Upper lobe of left lung (tissue), 6 donors: Measurements from ENCODE around the gene OR5H14. TPM values are rescaled to one million over a fixed set of nuclear protein-coding genes. Genes with fewer than 3 reads are reported as not detected.
A peak's percentile ranks its signal among the peaks of the same experiment; 100 is the strongest.
"Not testable (repeated sequence)": the region's sequence is repeated elsewhere in the genome, so short reads cannot be mapped to it uniquely, and the experiment has no call there.

Experiments used
- ATAC-seq, 2 donors: fragments of 200-7000 bp; cut with Tn5 transposase; one replicate each; pipeline ENCODE4 v1.9.1; 2022; ENCODE audit warnings: mild to moderate bottlenecking in 2 of 2, moderate library complexity in 2 of 2; ENCODE audit not compliant: low FRiP score in 2 of 2
- DNase-seq, 2 donors: peaks; one replicate each; pipeline ENCODE4 v3.0.0-alpha.2; 2019 to 2020
- H3K27ac ChIP-seq, 4 donors: fragments of 200-600 bp; sonication (generic); one replicate each; pipeline ENCODE4 v1.5.1; 2016 to 2019
- H3K27me3 ChIP-seq, 4 donors: fragments of 200-600 bp; sonication (generic); one replicate each; pipeline ENCODE4 v1.5.1; 2017 to 2019
- H3K36me3 ChIP-seq, 4 donors: fragments of 200-600 bp; sonication (generic); one replicate each; pipeline ENCODE4 v1.5.1; 2016 to 2019
- H3K4me1 ChIP-seq, 4 donors: fragments of 200-600 bp; sonication (generic); one replicate each; pipeline ENCODE4 v1.5.1; 2018 to 2019
- H3K4me3 ChIP-seq, 4 donors: fragments of 200-600 bp; sonication (generic); one replicate each; pipeline ENCODE4 v1.5.1; 2017 to 2019; ENCODE audit warnings: mild to moderate bottlenecking in 2 of 4, moderate library complexity in 1 of 4
- H3K9me3 ChIP-seq, 4 donors: fragments of 200-600 bp; sonication (generic); one replicate each; pipeline ENCODE4 v1.5.1; 2018 to 2019
- EP300 ChIP-seq, 4 donors: sonication (generic); formaldehyde crosslinking; IDR thresholded peaks; one replicate each; pipeline ENCODE4 v1.5.1; 2017; ENCODE audit warnings: antibody characterized with exemption in 4 of 4, control low read depth in 2 of 4
- POLR2A ChIP-seq, 4 donors: fragments of 450-650 bp; IDR thresholded peaks; one replicate each; pipeline ENCODE4 v1.5.1; 2016 to 2017; ENCODE audit warnings: antibody characterized with exemption in 4 of 4, mild to moderate bottlenecking in 2 of 4
- POLR2AphosphoS5 ChIP-seq, 2 donors: sonication (generic); formaldehyde crosslinking; IDR thresholded peaks; one replicate each; pipeline ENCODE4 v1.5.1; 2017; ENCODE audit warnings: antibody characterized with exemption in 2 of 2
- WGBS, 2 donors: methylation state at CpG; one replicate each; pipeline ENCODE4 v1.1.5; 2017 to 2018; 5-methylcytosine and 5-hydroxymethylcytosine counted together
- total RNA-seq, 6 donors: library from RNA; depleted of rRNA in 4 of 6; stranded (reverse); fragments of >200 nt in 4 of 6; gene quantifications; one replicate each; pipeline versions ENCODE4 v1.1.0 to v1.2.1, GENCODE V29; 2016 to 2021
- TF ChIP-seq, protein P1 (sequence below), 6 experiments: fragments of 450-650 bp in 4 of 6; fragments of 200-600 bp in 2 of 6; sonication (generic) in 2 of 6; IDR thresholded peaks; one replicate each; pipeline ENCODE4 v1.5.1; 2016 to 2019; ENCODE audit warnings: antibody characterized with exemption in 6 of 6
- donor health status: DM: no; HTN: no; CAD: no; lungs with moderate emphysema.
- donor health status: DM: no; HTN: yes; CAD: no; lungs with severe emphysema.

OR5H14 gene
- total RNA-seq, 6 donors from 2014 or later, result not detected

DNA sequence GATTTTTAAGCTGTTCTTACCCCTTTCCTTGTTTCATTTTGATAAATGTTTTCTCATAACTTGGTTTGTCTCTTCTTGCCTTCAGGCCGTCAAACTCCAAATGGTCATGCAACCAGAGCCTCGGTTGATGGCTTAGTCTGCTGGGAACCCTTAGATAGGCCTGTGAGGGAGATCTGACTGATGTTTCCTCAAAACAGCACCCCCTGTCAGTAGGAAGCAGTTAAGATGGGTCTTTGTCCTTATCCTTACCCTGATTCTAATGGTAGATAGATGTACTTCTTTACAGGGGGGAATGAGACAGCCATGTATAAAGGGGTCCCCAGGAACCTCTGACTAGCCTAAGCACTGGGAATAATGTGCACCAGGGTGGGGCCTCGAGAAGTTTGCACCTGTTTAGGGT, 33.0 kb upstream of the OR5H14 start:
- no peaks in the 10 kb centered on the region for H3K36me3 ChIP-seq
- ATAC-seq, result no peak
- no peaks in the 10 kb centered on the region for H3K4me1 ChIP-seq
- no peak for TF ChIP-seq EP300 (IDR thresholded peaks at IDR 0.05)
- TF ChIP-seq POLR2AphosphoS5 (IDR thresholded peaks at IDR 0.05), result no peak
- no peak for TF ChIP-seq POLR2A (IDR thresholded peaks at IDR 0.05)
- TF ChIP-seq, protein P1, sequence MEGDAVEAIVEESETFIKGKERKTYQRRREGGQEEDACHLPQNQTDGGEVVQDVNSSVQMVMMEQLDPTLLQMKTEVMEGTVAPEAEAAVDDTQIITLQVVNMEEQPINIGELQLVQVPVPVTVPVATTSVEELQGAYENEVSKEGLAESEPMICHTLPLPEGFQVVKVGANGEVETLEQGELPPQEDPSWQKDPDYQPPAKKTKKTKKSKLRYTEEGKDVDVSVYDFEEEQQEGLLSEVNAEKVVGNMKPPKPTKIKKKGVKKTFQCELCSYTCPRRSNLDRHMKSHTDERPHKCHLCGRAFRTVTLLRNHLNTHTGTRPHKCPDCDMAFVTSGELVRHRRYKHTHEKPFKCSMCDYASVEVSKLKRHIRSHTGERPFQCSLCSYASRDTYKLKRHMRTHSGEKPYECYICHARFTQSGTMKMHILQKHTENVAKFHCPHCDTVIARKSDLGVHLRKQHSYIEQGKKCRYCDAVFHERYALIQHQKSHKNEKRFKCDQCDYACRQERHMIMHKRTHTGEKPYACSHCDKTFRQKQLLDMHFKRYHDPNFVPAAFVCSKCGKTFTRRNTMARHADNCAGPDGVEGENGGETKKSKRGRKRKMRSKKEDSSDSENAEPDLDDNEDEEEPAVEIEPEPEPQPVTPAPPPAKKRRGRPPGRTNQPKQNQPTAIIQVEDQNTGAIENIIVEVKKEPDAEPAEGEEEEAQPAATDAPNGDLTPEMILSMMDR (IDR thresholded peaks at IDR 0.05), result no peak
- H3K27ac ChIP-seq, result no peak overlapping the region
- no peaks in the 10 kb centered on the region for H3K27me3 ChIP-seq
- DNase-seq, result no peak
- 71 to 72% methylated on average over 3 of the region's 3 CpGs for WGBS, 2 donors
- H3K9me3 ChIP-seq, result peaks cover 0 to 18% (median 10%) of the 10 kb centered on the region in 4 donors
- no peak overlapping the region for H3K4me3 ChIP-seq

DNA sequence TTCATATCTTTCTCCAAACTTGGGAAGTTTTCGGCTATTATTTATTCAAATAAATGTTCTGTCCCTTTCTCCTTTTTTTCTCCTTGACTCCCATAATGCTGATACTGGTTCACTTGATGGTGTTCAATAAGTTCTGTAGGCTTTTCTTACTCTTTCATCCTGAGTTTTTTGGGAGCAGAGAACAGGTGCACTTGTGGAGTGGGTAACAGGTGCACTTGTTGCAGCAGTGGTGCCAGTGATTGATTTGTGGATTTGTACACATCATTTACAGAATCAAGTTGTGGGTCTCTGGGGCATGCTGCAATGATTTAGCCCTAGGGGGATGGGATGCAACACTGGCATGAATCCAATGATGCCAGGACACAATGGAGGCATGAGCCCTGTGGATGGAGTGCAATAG, 31.6 kb upstream of the OR5H14 start:
- TF ChIP-seq EP300 (IDR thresholded peaks at IDR 0.05) (no peak), POLR2AphosphoS5 (IDR thresholded peaks at IDR 0.05) (no peak), POLR2A (IDR thresholded peaks at IDR 0.05) (no peak)
- TF ChIP-seq, protein P1 (IDR thresholded peaks at IDR 0.05), result no peak
- H3K4me3 ChIP-seq, result no peak overlapping the region
- DNase-seq, result no peak
- H3K9me3 ChIP-seq, result peaks cover 0 to 15% (median 8%) of the 10 kb centered on the region in 4 donors
- H3K27me3 ChIP-seq, result no peaks in the 10 kb centered on the region
- no peaks in the 10 kb centered on the region for H3K36me3 ChIP-seq
- no peak for ATAC-seq
- H3K27ac ChIP-seq, result no peak overlapping the region
- WGBS, 2 donors, result 100% methylated on average over 1 of the region's 1 CpG
- no peaks in the 10 kb centered on the region for H3K4me1 ChIP-seq

DNA sequence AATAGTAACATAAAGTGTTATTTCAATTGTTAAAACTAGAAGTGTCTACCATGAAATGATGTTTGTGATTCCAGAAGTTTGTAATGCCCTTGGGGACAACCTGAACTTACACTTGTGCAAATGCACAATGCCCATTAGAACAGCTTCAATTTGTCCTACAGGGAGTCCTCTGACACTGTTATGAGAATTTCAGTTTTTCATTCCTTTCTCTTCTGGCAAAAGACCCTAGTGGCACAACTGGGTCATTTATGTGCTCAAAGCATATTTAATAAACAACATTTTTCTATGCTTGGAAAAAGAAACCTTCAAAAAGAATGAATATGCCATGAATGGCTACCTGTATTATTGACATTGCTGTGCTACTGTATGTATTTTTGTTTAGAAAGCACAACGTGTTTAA, 16.9 kb upstream of the OR5H14 start, which contains the start of gene OR5H1:
OR5H1 (plus strand) TSS at position 301 of the 400 bp plus-strand sequence. CDS start 1,977 bp downstream, outside the sequence.
- H3K9me3 ChIP-seq, result no peaks in the 10 kb centered on the region
- 79% methylated on average over 1 of the region's 1 CpG for WGBS, 2 donors
- no peak for DNase-seq
- no peak within 1 kb of the TSS for H3K27ac ChIP-seq
- ATAC-seq, result no peak
- no peaks in the 10 kb centered on the region for H3K36me3 ChIP-seq
- no peaks in the 10 kb centered on the region for H3K27me3 ChIP-seq
- H3K4me3 ChIP-seq, result no peak within 1 kb of the TSS
- no peaks in the 10 kb centered on the region for H3K4me1 ChIP-seq
- no peak for TF ChIP-seq POLR2A (IDR thresholded peaks at IDR 0.05)
- TF ChIP-seq POLR2AphosphoS5 (IDR thresholded peaks at IDR 0.05), result no peak
- TF ChIP-seq, protein P1 (IDR thresholded peaks at IDR 0.05), result no peak
- no peak for TF ChIP-seq EP300 (IDR thresholded peaks at IDR 0.05)

DNA sequence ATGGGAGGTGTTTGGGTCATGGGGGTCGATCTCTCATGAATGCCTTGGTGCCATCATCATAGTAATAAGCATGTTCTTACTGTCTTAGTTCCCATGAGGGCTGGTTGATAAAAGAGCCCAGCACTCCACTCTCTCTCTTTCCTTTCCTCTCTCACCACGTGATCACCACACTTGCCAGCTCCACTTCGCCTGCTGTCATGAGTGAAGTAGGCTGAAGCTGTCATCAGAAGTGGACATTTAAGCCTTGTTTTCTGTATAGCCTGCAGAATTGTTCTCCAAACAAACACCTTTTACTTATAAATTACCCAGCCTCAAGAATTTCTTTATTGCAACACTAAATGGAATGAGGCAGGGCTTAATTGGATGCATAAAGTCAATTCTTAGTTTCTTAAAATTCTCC, 10.6 kb upstream of the OR5H14 start:
- DNase-seq (peak in 1 of 2 donors; percentile 21), ATAC-seq (no peak)
- H3K36me3 ChIP-seq, result no peaks in the 10 kb centered on the region
- no peaks in the 10 kb centered on the region for H3K4me1 ChIP-seq
- H3K27me3 ChIP-seq, result no peaks in the 10 kb centered on the region
- TF ChIP-seq POLR2A (IDR thresholded peaks at IDR 0.05) (no peak), EP300 (IDR thresholded peaks at IDR 0.05) (no peak), POLR2AphosphoS5 (IDR thresholded peaks at IDR 0.05) (no peak)
- TF ChIP-seq, protein P1 (IDR thresholded peaks at IDR 0.05), result no peak
- no peak overlapping the region for H3K4me3 ChIP-seq
- no peaks in the 10 kb centered on the region for H3K9me3 ChIP-seq
- H3K27ac ChIP-seq, result no peak overlapping the region
- WGBS, 2 donors, result 53 to 65% methylated on average over 3 of the region's 3 CpGs

DNA sequence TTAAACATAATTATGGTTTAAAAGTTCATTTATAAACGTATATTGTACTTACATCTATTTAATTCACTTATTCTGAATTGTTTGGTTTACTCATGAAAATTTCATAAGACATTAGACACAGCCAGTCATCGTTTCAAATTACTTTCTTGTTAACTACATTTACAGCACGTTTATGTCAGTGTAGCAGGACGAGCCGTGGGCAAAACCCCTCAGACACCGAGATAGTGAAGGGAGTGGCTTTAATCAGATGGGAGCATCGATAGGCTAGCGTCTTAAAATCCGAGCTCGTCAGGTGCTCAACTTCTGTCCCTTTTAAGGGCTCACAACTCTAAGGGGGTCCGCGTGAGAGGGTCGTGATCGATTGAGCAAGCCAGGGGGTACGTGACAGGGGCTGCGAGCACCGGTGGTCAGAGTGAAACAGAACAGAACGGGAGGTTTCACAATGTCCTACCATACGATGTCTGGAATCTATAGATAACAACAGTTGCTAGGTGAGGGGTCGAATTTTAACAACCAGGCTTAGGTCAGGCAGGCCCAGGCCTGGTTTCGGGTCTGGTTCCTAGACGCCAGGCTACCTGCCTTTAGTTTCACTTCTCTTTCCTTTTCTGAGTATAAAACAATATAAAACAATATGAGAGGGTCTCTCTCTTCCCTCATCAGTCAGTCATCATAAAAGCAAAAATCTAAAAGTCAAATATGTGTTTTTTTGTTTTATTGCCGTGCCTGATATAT, 9.3 kb upstream of the OR5H14 start:
- H3K27ac ChIP-seq, H3K27me3 ChIP-seq, H3K9me3 ChIP-seq, H3K4me1 ChIP-seq, H3K36me3 ChIP-seq, DNase-seq, ATAC-seq, H3K4me3 ChIP-seq: not testable (repeated sequence)
- 86 to 88% methylated on average over 23 of the region's 23 CpGs for WGBS, 2 donors
